ENCODE results near the gene CACNA1H. TPM values are rescaled to one million over a fixed set of nuclear protein-coding genes. Genes with fewer than 3 reads are reported as not detected.

Gene CACNA1H
- total and polyA plus RNA-seq, 2 of the 8 experiments (the other 6 are each of a cell fraction or from before 2014, with no cell fraction given), result 14.0 to 28.7 TPM

- Histone ChIP-seq H2AK5ac (ENCODE audit: low read depth, low read length) (no peak overlapping the region), H3K27me3 (replicated peaks in 1 of 4; ENCODE audit: control insufficient read depth in 3 of 4, extremely low read depth in 1 of 4, insufficient read depth in 3 of 4, low read length in 3 of 4) (peaks cover 0 to 4% (median 0%) of the 10 kb centered on the region in 4 experiments; a peak in 1 of 7 replicates), H4K8ac (ENCODE audit: extremely low read depth, insufficient read depth, low read length) (no peak overlapping the region; the same call in 1 of the 2 replicates), H2BK5ac (ENCODE audit: low read depth, low read length) (no peak overlapping the region), H3K56ac (replicated peaks; ENCODE audit: insufficient read length, low read depth, low read length) (no peak overlapping the region), H3K9me3 (ENCODE audit: insufficient read depth in 2 of 2, low read depth in 1 of 2, low read length in 1 of 2) (no peaks in the 10 kb centered on the region), H3K79me2 (ENCODE audit: control insufficient read depth in 1 of 2, insufficient read depth in 2 of 2, low read length in 2 of 2) (peaks cover 0 to 26% of the 10 kb centered on the region in 2 experiments; a peak in 1 of 4 replicates), H3K9ac (replicated peaks in 1 of 4; ENCODE audit: extremely low read depth in 1 of 4, low read depth in 3 of 4, low read length in 3 of 4) (no peak overlapping the region), H3K4me3 (ENCODE audit: extremely low read depth in 1 of 4, insufficient read depth in 2 of 4, low read depth in 3 of 4, low read length in 4 of 4) (peak overlapping the region; percentile 21 to 65 (median 32); a peak in 6 of 8 replicates), H2BK20ac (ENCODE audit: low read length) (no peak overlapping the region), H3K23me2 (ENCODE audit: low read depth, low read length) (peaks cover 3% of the 10 kb centered on the region; the same call in 1 of the 2 replicates), H3K27ac (ENCODE audit: low read depth, low read length) (no peak overlapping the region), H2AFZ (ENCODE audit: low read length) (no peak overlapping the region), H2BK15ac (ENCODE audit: low read length) (no peak overlapping the region), H3K4me2 (ENCODE audit: insufficient read depth in 1 of 2, low read depth in 2 of 2, low read length in 2 of 2) (peak overlapping the region; percentile 46 to 63), H2BK12ac (ENCODE audit: low read depth, low read length) (no peak overlapping the region), H4K20me1 (replicated peaks in 1 of 2; ENCODE audit: control insufficient read depth in 1 of 2, insufficient read depth in 2 of 2, low read length in 2 of 2) (peaks cover 8 to 22% of the 10 kb centered on the region in 2 experiments), H2BK120ac (replicated peaks; ENCODE audit: low read depth, low read length) (no peak overlapping the region), H4K91ac (replicated peaks; ENCODE audit: insufficient read length, low read length) (peak overlapping the region; percentile 15), H4K5ac (ENCODE audit: insufficient read length, low read depth, low read length) (no peak overlapping the region), H3K36me3 (ENCODE audit: control insufficient read depth in 2 of 4, insufficient read depth in 4 of 4, low read length in 3 of 4) (no peaks in the 10 kb centered on the region), H3K4ac (replicated peaks; ENCODE audit: insufficient read length, low read depth, low read length) (no peak overlapping the region), H3K4me1 (replicated peaks in 1 of 4; ENCODE audit: control insufficient read depth in 3 of 4, insufficient read depth in 4 of 4, low read length in 3 of 4) (peaks cover 0 to 18% (median 14%) of the 10 kb centered on the region in 4 experiments; a peak in 5 of 7 replicates), H3K14ac (ENCODE audit: insufficient read length) (no peak overlapping the region), H3K18ac (ENCODE audit: extremely low read depth, low read length) (peak overlapping the region; percentile 60), H3K23ac (ENCODE audit: insufficient read length) (no peak overlapping the region), H3K79me1 (ENCODE audit: low read depth, low read length) (peaks cover 9% of the 10 kb centered on the region)
- 28% methylated on average over 27 of the region's 31 CpGs; no CpG with 5 or more reads in 1 of the 2 experiments for WGBS, 2 experiments (ENCODE audit: extremely low coverage in 1 of 2, insufficient coverage in 1 of 2, insufficient read length in 1 of 2, insufficient replicate concordance in 2 of 2, low coverage in 1 of 2, low lambda C conversion rate in 2 of 2, missing lambda C conversion rate in 1 of 2)
- no peak for TF ChIP-seq SAP30 (IDR thresholded peaks at IDR 0.05; ENCODE audit: insufficient read depth, insufficient replicate concordance, low read length)
- TF ChIP-seq GABPA (IDR thresholded peaks at IDR 0.05; ENCODE audit: borderline replicate concordance, insufficient read depth, low read length), result no peak
- no peak for TF ChIP-seq CHD2 (IDR thresholded peaks at IDR 0.05; ENCODE audit: low read length)
- TF ChIP-seq TBP (IDR thresholded peaks at IDR 0.05; ENCODE audit: low read depth, low read length), result no peak
- no peak for TF ChIP-seq POLR2A (IDR thresholded peaks at IDR 0.05; ENCODE audit: control extremely low read depth in 1 of 2, low read depth in 2 of 2, low read length in 2 of 2)
- no peak for TF ChIP-seq HDAC2 (IDR thresholded peaks at IDR 0.05; ENCODE audit: borderline replicate concordance in 1 of 2, low read depth in 2 of 2, low read length in 2 of 2)
- TF ChIP-seq BRCA1 (IDR thresholded peaks at IDR 0.05; ENCODE audit: low read depth, low read length), result no peak
- no peak for TF ChIP-seq EP300 (IDR thresholded peaks at IDR 0.05; ENCODE audit: borderline replicate concordance in 1 of 2, low read depth in 2 of 2, low read length in 2 of 2)
- no peak for FAIRE-seq
- POLR2A ChIA-PET (ENCODE audit: partially characterized antibody), result interaction anchor here (0.8 kb wide), 1 partner anchor 22 kb away, joined by 3 read pairs; no protein-coding TSS in a partner anchor
- CTCF ChIA-PET (ENCODE audit: partially characterized antibody), result interaction anchor here (1.0 kb wide), 1 partner anchor 9 kb away, joined by 3 read pairs; no protein-coding TSS in a partner anchor
- DNase-seq (ENCODE audit: low read depth in 1 of 2, low spot score in 2 of 2), result no peak
Measured at GRCh38 chr16:1154291-1154886, 1.5 kb downstream of the CACNA1H start.
